NCI-H1436 treated with DMSO at 0.1 percent for 48 hours (cell line): ENCODE measurements around the gene PRSS3.
A peak's percentile ranks its signal among the peaks of the same experiment; 100 is the strongest.
"Not testable (repeated sequence)": the region's sequence is repeated elsewhere in the genome, so short reads cannot be mapped to it uniquely, and the experiment has no call there.

Source experiments
- DNase-seq: peaks from one replicate; lab custom pipeline; 2025; lab: John Stamatoyannopoulos, UW

Gene PRSS3

DNA sequence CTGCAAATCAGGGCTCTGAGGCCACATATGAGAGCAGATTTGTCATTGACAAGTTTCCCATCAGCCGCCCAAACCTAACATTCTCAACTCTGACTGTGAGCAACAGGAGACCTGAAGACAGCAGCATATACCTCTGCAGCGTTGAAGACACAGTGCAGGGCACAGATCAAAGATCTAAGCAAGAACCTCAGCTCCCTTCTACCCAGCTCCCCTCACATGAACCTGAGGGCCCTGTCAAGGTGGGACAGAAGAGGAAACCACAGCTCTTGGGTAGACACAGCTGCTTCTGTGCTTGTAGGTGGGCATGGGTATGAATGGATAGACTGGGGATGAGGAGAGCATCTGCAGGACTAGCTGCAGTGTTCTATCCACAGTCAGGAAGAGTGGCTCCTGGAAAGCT is 8.7 kb upstream of the PRSS3 start:
- no peak for DNase-seq

DNA sequence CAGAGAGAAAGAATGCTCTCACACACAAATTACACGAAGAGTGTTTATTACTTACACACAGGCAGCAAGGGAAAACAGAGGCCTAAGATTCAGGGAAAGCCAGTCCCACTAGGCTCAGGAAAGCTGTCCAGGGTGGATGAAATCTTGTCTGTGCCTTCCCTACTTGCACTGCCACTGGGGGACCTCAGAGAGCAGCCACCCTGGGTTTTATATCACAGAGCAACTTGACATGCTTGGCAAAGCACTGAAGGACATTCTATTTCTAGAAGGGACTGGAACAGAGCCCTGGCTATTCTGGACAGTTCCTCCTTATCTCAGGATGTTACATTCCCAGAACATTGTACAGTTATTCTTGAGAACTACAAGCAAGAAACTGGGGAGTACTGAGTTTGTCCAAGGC is 7.5 kb upstream of the PRSS3 start:
- no peak for DNase-seq

GRCh38 chr9:33789429-33789828 is 5.9 kb upstream of the PRSS3 start:
- DNase-seq = not testable (repeated sequence)

DNA sequence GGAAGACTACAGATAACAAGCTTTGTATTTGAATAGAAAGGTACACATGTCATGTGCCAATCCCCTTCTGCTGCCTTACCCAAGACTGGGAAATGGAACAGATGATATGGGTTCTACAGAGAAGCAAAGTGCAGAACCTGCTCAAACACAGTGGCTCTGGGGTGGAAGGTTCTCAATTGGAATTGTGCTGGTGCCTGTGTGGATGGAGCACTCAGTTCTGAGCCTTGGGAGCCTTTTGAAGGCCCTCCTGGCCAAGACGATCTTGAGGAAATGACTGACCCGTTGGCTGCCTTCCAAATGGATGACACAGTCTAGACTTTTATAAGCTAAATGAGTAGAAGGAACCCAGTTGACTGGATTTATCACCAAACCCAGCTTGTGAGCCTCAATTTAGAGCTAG is 4.2 kb upstream of the PRSS3 start:
- no peak for DNase-seq

GRCh38 chr9:33793496-33793895 is 1.9 kb upstream of the PRSS3 start:
- not testable (repeated sequence) for DNase-seq

GRCh38 chr9:33794560-33794959 is 801 bp upstream of the PRSS3 start:
- no peak for DNase-seq

DNA sequence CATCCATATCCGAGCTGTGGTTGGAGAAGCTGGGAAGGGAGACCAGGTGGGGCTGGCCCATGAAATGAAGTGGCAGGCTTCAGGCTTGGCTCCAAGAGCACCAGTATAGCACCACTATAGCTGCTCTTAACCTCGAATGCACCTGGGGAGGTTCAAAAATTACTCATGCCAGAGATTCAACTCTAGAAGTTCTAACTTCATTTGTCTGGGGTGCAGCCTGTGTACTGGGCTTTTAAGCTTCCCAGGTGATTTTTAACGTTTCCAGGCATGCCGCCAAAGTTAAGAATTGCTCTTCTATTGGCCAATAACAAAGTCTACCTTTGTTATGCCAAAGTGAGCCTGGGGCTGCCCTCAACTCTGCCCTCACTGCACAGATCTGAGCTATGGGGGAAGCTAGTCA is 458 bp downstream of the PRSS3 start:
- no peak for DNase-seq

- not testable (repeated sequence) for DNase-seq
These were observed 1.3 kb downstream of the PRSS3 start for GRCh38 chr9:33796679-33797078.

- DNase-seq = no peak
These were observed 2.5 kb downstream of the PRSS3 start for GRCh38 chr9:33797837-33798236.

DNA sequence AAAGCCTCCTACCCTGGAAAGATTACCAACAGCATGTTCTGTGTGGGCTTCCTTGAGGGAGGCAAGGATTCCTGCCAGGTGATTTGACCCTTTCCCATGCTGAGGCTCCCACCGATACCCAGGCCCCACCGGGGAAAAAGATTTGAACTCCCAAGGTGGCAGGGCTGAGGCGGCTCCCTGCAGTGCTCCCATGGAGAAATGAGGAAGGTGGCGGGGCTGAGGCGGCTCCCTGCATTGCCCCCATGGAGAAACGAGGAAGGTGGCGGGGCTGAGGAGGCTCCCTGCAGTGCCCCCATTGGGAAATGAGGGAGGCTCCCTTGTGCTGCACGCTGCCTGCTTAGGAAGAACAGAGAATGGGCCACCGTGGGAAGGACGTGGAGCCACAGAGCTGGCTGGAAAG is 3.2 kb downstream of the PRSS3 start:
- DNase-seq = no peak

- DNase-seq = no peak
These were observed 4.8 kb downstream of the PRSS3 start for GRCh38 chr9:33799928-33800704.

DNA sequence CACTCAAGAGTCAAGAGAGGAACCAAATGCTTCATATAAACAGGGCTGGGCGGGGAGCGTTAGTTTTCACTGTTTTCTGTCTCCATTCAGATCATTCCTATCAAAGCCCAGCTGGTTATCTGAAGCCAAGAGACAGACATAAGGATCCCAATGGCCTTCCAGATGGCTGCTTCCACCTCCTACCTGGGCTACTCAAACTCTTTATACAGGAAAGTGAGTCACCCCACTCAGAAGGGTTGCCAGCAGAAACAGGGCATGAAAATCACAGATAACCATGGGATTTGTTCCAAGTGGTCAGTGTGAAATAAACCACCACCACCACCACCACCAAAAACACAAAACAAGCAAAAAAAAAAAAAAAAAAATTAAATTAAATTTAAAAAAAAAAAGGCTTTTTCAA is 5.5 kb downstream of the PRSS3 start:
- DNase-seq = no peak

DNA sequence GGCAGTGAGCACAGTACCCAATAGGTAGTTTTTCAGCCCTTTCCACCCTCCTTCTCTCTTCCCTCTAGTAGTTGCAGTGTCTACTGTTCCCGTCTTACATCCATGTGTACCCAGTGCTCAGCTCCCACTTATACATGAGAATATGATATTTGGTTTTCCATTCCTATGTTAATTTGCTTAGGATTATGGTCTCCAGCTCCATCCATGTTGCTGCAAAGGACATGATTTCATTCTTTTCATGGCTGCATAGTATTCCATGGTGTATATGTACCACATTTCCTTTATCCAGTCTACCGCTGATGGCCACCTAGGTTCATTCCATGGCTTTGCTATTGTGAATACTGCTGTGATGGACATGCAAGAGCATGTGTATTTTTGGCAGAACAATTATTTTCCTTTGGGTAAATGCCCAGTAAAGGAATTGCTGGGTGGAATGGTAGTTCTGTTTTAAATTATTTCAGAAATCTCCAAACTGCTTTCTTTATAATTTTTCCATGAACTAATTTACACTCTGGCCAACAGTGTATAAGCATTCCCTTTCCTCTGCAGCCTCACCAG is 6.7 kb downstream of the PRSS3 start:
- DNase-seq = not testable (repeated sequence)

DNA sequence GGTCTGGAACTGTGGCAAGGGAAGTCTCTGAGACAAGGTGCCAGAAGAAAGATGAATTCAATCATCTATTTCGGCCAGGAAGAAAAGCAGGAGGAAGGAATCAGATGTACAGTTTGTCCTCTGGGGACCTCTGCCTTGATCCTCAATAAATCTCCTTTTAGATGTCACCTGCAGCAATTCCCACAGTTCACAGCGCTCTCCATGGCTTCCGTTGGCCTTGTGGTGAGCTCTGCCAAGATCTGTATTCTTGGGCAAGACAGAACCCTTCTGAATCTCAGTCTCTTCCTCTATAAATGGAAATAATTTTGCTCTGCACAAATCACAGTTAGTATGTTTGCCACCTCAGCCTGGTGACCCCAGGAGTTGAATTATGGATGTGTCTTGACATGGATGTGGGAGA is 8.8 kb downstream of the PRSS3 start:
- DNase-seq = not testable (repeated sequence)

- DNase-seq = not testable (repeated sequence)
These were observed 11.8 kb downstream of the PRSS3 start for GRCh38 chr9:33807156-33807555.

GRCh38 chr9:33808979-33809322 is 13.6 kb downstream of the PRSS3 start:
- not testable (repeated sequence) for DNase-seq

- DNase-seq = no peak
These were observed 14.1 kb downstream of the PRSS3 start for GRCh38 chr9:33809506-33809905.

DNA sequence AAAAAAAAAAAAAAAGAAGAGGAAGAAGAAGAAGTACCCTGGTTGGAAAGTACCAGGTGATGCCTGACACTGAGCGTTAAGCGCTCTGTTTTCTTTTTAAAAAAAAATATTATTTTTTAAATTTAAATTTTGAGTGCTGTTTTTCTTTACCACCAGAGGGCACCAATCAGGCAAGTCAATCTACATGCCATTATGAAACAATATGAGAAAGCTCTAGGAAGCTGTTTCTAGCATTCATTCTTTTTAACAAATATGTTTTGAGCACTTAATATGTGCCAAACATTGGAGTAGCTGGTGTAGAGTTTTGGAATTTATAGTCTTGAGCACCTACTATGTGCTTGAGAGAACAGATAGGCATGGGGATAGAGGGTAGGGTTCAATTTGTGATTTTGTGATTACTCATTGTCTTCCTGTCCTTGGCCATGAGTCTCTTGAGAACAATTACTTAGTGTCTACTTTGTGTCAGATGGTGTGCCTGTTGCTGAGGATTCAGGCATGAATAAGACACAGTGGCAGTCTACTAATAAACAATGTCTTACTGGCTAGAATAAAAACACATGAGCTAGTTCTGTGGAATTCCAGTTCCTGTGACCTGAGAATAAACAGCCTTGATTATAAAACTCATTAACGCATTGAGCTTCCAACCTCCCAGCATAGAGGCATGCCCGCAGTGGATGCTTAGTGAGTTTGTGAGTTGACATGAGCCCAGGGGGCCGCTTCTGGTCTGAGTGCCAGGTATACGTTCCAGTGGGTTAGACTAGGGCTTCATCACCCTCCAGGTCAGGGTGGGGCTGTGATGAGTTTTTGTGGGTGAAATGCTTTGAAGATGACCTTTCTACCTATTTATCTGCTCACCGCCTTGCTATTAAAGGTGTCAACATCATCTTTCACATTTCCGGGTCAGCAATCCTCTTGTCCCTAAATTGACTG is 18.6 kb downstream of the PRSS3 start:
- no peak for DNase-seq

- DNase-seq = no peak
These were observed 20.4 kb downstream of the PRSS3 start for GRCh38 chr9:33815781-33816180.

DNA sequence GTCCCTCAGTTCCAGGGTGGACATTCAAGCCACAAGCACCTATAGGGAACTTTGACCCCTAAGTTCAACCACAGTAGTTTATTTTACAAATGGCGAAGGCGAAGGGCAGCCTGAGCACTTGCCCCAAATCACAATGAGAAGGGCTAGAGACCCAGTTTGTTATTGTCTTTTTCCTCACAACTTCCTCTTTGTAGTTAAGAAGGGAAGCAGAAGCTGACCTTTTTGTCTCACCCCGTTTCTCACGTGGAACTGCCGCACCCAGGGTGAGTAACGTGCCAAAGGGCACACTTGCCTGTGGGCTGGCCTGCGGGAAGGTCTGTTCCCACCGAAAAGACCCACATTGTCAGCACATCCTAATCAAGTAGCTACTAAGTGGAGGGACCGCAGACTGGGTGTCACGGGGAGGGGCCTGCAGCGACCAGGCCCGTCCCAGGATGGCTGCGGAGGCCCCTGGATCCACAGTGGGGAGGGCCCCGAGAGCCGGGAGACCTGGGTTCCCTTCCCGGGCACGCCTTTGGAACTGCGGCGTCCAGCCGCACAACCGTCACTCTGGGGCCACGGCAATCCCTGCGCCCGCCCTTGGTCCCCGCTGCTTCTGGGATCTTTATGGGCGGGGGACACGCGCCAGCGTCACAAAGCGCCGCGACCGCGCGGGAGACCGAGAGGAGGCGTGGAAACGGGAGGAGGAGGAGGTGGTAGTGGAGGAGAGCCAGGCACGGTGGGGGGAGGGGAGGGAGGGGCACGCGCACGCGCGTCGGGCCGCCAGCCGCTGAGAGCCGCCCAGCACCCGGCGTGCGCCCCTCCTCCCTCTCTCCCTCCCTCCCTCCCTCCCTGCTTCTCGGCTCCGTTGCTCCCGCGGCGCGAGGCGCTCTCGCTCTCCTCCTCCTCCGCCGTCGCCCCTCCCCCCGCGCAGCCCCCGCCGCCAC is 21.2 kb downstream of the PRSS3 start, which contains the start of gene UBE2R2:
Gene UBE2R2 (plus strand): TSS at position 834 of the 926 bp plus-strand sequence. CDS start 598 bp downstream, outside the sequence.
- DNase-seq = peak; percentile 72

- no peak for DNase-seq
These were observed 22.2 kb downstream of the PRSS3 start for GRCh38 chr9:33817327-33818166.
